ENCODE measurements around the gene GLCCI1. TPM values are rescaled to one million over a fixed set of nuclear protein-coding genes. Genes with fewer than 3 reads are reported as not detected.

GLCCI1 gene
- total RNA-seq, 1 experiment from 2014 or later = 35.3 TPM

GRCh38 chr7:7957513-7957912 is 11.1 kb upstream of the GLCCI1 start:
- in situ Hi-C loops (cut with HindIII; ENCODE audit: low sequenced_read_pairs) = no loop called here
- no peak for DNase-seq (ENCODE audit: low spot score)

GRCh38 chr7:7959979-7960670 is 8.5 kb upstream of the GLCCI1 start:
- no peak for DNase-seq (ENCODE audit: low spot score)
- in situ Hi-C loops (cut with HindIII; ENCODE audit: low sequenced_read_pairs) = no loop called here

GRCh38 chr7:7962851-7963250 is 5.7 kb upstream of the GLCCI1 start:
- in situ Hi-C loops (cut with HindIII; ENCODE audit: low sequenced_read_pairs) = no loop called here
- no peak for DNase-seq (ENCODE audit: low spot score)

GRCh38 chr7:7964250-7964649 is 4.3 kb upstream of the GLCCI1 start:
- no peak for DNase-seq (ENCODE audit: low spot score)

GRCh38 chr7:7964691-7965090 is 3.9 kb upstream of the GLCCI1 start:
- no peak for DNase-seq (ENCODE audit: low spot score)
- in situ Hi-C loops (cut with HindIII; ENCODE audit: low sequenced_read_pairs) = no loop called here

More at GRCh38 chr7:7964250-7964649, 4.3 kb upstream of the GLCCI1 start:
- in situ Hi-C loops (cut with HindIII; ENCODE audit: low sequenced_read_pairs) = no loop called here

- peak; percentile 39 for DNase-seq (ENCODE audit: low spot score)
- in situ Hi-C loops (cut with HindIII; ENCODE audit: low sequenced_read_pairs) = no loop called here
These were observed 3.3 kb upstream of the GLCCI1 start for GRCh38 chr7:7965301-7965700.

GRCh38 chr7:7966141-7966734 is 2.4 kb upstream of the GLCCI1 start:
- DNase-seq (ENCODE audit: low spot score) = no peak
- in situ Hi-C loops (cut with HindIII; ENCODE audit: low sequenced_read_pairs) = no loop called here

GRCh38 chr7:7967886-7968543 is 581 bp upstream of the GLCCI1 start:
- DNase-seq (ENCODE audit: low spot score) = no peak
- in situ Hi-C loops (cut with HindIII; ENCODE audit: low sequenced_read_pairs) = no loop called here

GRCh38 chr7:7969306-7970236 is 975 bp downstream of the GLCCI1 start:
- peak; percentile 72 for DNase-seq (ENCODE audit: low spot score)
- in situ Hi-C loops (cut with HindIII; ENCODE audit: low sequenced_read_pairs) = no loop called here

GRCh38 chr7:7970237-7970530 is 1.6 kb downstream of the GLCCI1 start:
- peak; percentile 54 for DNase-seq (ENCODE audit: low spot score)
- in situ Hi-C loops (cut with HindIII; ENCODE audit: low sequenced_read_pairs) = no loop called here

- peak; percentile 81 for DNase-seq (ENCODE audit: low spot score)
- in situ Hi-C loops (cut with HindIII; ENCODE audit: low sequenced_read_pairs) = no loop called here
These were observed 2.1 kb downstream of the GLCCI1 start for GRCh38 chr7:7970531-7971307.

GRCh38 chr7:7971308-7972040 is 2.9 kb downstream of the GLCCI1 start:
- DNase-seq (ENCODE audit: low spot score) = peak; percentile 58
- in situ Hi-C loops (cut with HindIII; ENCODE audit: low sequenced_read_pairs) = no loop called here

GRCh38 chr7:7972128-7972527 is 3.5 kb downstream of the GLCCI1 start:
- in situ Hi-C loops (cut with HindIII; ENCODE audit: low sequenced_read_pairs) = no loop called here
- peak; percentile 81 for DNase-seq (ENCODE audit: low spot score)

GRCh38 chr7:7972922-7973594 is 4.5 kb downstream of the GLCCI1 start:
- in situ Hi-C loops (cut with HindIII; ENCODE audit: low sequenced_read_pairs) = no loop called here
- peak; percentile 64 for DNase-seq (ENCODE audit: low spot score)

GRCh38 chr7:7976677-7977076 is 8.1 kb downstream of the GLCCI1 start:
- in situ Hi-C loops (cut with HindIII; ENCODE audit: low sequenced_read_pairs) = no loop called here
- no peak for DNase-seq (ENCODE audit: low spot score)

GRCh38 chr7:7977774-7978173 is 9.2 kb downstream of the GLCCI1 start:
- in situ Hi-C loops (cut with HindIII; ENCODE audit: low sequenced_read_pairs) = no loop called here

GRCh38 chr7:7978860-7979259 is 10.3 kb downstream of the GLCCI1 start:
- DNase-seq (ENCODE audit: low spot score) = no peak
- in situ Hi-C loops (cut with HindIII; ENCODE audit: low sequenced_read_pairs) = no loop called here

More at GRCh38 chr7:7977774-7978173, 9.2 kb downstream of the GLCCI1 start:
- no peak for DNase-seq (ENCODE audit: low spot score)

- no peak for DNase-seq (ENCODE audit: low spot score)
- in situ Hi-C loops (cut with HindIII; ENCODE audit: low sequenced_read_pairs) = no loop called here
These were observed 11.0 kb downstream of the GLCCI1 start for GRCh38 chr7:7979558-7979957.
